Hepatocyte (in vitro differentiated cells): ENCODE results near the gene FXYD1.

ENCODE experiments used
- EZH2 ChIP-seq: fragments of 200-600 bp; sonication (generic); IDR thresholded peaks from 2 replicates; pipeline ENCODE4 v1.6.1; 2016; ENCODE audit warnings: antibody characterized with exemption, mild to moderate bottlenecking, borderline replicate concordance
- EZH2phosphoT487 ChIP-seq: fragments of 200-600 bp; sonication (generic); IDR thresholded peaks from one replicate; pipeline ENCODE4 v1.6.1; 2018; ENCODE audit warnings: antibody characterized with exemption, mild to moderate bottlenecking, low read depth, moderate library complexity; ENCODE audit not compliant: unreplicated experiment, severe bottlenecking
- TF ChIP-seq, protein P1 (sequence below): fragments of 200-600 bp; sonication (generic); IDR thresholded peaks from 2 replicates; pipeline ENCODE4 v1.5.1; 2016; ENCODE audit warnings: antibody characterized with exemption, mild to moderate bottlenecking; ENCODE audit not compliant: poor library complexity

DNA sequence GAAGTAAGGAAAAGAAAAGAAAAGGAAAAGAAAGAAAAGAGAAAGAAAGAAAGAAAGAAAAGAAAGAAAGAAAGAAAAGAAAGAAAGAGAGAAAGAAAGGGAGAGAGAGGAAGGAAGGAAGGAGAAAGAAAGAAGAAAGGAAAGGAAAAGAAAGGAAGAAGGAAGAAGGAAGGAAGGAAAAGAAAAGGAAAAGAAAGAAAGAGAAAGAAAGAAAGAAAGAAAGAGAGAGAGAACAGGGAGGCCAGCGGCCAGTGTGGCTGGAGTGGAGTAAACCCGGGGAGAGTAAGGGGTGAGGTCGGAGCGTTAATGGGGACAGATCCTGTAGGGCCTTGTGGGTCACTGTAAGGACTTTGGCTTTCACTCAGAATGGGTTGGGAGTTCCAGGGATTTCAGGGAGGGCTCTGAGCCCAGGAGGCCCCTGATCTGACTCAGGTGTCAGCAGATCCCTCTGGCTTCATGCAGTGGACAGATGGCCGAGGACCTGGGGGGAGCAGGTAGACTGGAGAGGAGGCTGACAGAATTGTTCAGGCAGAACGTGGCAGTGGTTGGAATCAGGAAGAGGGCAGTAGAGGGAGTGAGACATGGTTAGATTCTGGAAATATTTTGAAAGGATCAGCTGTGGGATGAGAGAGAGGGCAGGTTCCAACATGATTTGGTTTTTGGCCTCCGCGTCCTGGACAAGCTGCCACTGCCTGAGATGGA is 42.8 kb upstream of the FXYD1 start:
- TF ChIP-seq, protein P1, sequence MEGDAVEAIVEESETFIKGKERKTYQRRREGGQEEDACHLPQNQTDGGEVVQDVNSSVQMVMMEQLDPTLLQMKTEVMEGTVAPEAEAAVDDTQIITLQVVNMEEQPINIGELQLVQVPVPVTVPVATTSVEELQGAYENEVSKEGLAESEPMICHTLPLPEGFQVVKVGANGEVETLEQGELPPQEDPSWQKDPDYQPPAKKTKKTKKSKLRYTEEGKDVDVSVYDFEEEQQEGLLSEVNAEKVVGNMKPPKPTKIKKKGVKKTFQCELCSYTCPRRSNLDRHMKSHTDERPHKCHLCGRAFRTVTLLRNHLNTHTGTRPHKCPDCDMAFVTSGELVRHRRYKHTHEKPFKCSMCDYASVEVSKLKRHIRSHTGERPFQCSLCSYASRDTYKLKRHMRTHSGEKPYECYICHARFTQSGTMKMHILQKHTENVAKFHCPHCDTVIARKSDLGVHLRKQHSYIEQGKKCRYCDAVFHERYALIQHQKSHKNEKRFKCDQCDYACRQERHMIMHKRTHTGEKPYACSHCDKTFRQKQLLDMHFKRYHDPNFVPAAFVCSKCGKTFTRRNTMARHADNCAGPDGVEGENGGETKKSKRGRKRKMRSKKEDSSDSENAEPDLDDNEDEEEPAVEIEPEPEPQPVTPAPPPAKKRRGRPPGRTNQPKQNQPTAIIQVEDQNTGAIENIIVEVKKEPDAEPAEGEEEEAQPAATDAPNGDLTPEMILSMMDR, result no peak
- TF ChIP-seq EZH2 (no peak), EZH2phosphoT487 (no peak)
